Right lobe of liver (tissue), 4 donors: Measurements from ENCODE around the gene USP6NL.

Source experiments
- POLR2A ChIP-seq: fragments of 450-650 bp; IDR thresholded peaks from one replicate; pipeline ENCODE4 v1.6.1; 2017; ENCODE audit warnings: antibody characterized with exemption, mild to moderate bottlenecking
- TF ChIP-seq, protein P1 (sequence below), 4 donors: fragments of 200-600 bp in 3 of 4; fragments of 450-650 bp in 1 of 4; IDR thresholded peaks; one replicate each; pipeline versions ENCODE4 v1.5.1 to v1.8.0; 2016 to 2022; ENCODE audit warnings: antibody characterized with exemption in 4 of 4, mild to moderate bottlenecking in 2 of 4
- donor health status: DM: no; HTN: no; CAD: no.
- donor health status: DM: no; HTN: no; CAD: no.
- donor health status: DM: no; HTN: yes; CAD: no.

DNA sequence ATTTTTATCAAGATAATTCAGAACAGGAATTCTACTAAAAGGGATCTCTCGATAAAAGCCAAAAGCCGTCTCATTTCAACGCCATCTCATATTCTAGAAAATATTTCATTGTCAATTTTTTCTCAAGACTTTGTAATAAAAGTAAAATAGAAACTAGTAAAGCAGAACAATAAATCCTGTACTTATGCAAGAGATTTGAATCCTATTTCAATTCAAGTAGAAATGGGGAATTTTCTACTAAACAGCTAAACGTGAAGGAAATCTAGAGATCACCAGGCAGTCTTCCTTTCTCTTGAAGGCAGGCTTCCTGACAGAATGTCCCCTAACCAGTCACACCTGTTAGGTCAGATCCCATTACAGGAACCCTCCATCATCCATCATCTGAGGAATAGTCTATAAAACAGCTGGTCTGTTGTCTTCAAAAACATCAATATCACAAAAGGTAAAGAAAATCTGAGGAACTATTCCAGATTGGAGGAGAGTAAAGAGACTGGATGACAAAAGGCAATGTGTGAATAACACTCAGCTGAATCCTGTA is 23.7 kb downstream of the USP6NL start:
- no peak for TF ChIP-seq POLR2A
- TF ChIP-seq, protein P1, sequence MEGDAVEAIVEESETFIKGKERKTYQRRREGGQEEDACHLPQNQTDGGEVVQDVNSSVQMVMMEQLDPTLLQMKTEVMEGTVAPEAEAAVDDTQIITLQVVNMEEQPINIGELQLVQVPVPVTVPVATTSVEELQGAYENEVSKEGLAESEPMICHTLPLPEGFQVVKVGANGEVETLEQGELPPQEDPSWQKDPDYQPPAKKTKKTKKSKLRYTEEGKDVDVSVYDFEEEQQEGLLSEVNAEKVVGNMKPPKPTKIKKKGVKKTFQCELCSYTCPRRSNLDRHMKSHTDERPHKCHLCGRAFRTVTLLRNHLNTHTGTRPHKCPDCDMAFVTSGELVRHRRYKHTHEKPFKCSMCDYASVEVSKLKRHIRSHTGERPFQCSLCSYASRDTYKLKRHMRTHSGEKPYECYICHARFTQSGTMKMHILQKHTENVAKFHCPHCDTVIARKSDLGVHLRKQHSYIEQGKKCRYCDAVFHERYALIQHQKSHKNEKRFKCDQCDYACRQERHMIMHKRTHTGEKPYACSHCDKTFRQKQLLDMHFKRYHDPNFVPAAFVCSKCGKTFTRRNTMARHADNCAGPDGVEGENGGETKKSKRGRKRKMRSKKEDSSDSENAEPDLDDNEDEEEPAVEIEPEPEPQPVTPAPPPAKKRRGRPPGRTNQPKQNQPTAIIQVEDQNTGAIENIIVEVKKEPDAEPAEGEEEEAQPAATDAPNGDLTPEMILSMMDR (IDR thresholded peaks at IDR 0.05), result no peak
